ENCODE measurements around the gene FNDC3A.
"Not testable (repeated sequence)": the region's sequence is repeated elsewhere in the genome, so short reads cannot be mapped to it uniquely, and the experiment has no call there.

FNDC3A gene

GRCh38 chr13:49044008-49044407, 68.3 kb downstream of the FNDC3A start:
- DNase-seq: no peak

- DNase-seq: no peak
Measured at GRCh38 chr13:49044836-49045235, 69.1 kb downstream of the FNDC3A start.

GRCh38 chr13:49046002-49046401, 70.3 kb downstream of the FNDC3A start:
- no peak for DNase-seq

- no peak for DNase-seq
Measured at GRCh38 chr13:49046519-49046918, 70.8 kb downstream of the FNDC3A start.

GRCh38 chr13:49052813-49053212, 77.1 kb downstream of the FNDC3A start:
- DNase-seq: no peak

- DNase-seq: no peak
Measured at GRCh38 chr13:49053215-49053614, 77.5 kb downstream of the FNDC3A start.

GRCh38 chr13:49053906-49054305, 78.2 kb downstream of the FNDC3A start:
- DNase-seq: no peak

- DNase-seq: no peak
Measured at GRCh38 chr13:49055021-49055420, 79.3 kb downstream of the FNDC3A start.

GRCh38 chr13:49057176-49057575, 81.5 kb downstream of the FNDC3A start:
- no peak for DNase-seq

GRCh38 chr13:49058761-49059160, 83.0 kb downstream of the FNDC3A start:
- DNase-seq: no peak

- DNase-seq: no peak
Measured at GRCh38 chr13:49060678-49061387, 85.1 kb downstream of the FNDC3A start.

GRCh38 chr13:49061388-49061752, 85.7 kb downstream of the FNDC3A start:
- DNase-seq: not testable (repeated sequence)

GRCh38 chr13:49062297-49062896, 86.7 kb downstream of the FNDC3A start:
- no peak for DNase-seq

GRCh38 chr13:49063011-49063410, 87.3 kb downstream of the FNDC3A start:
- DNase-seq: no peak

- DNase-seq: no peak
Measured at GRCh38 chr13:49063497-49063896, 87.8 kb downstream of the FNDC3A start.

- DNase-seq: no peak
Measured at GRCh38 chr13:49064476-49064875, 88.8 kb downstream of the FNDC3A start.

GRCh38 chr13:49066856-49067255, 91.1 kb downstream of the FNDC3A start:
- no peak for DNase-seq

GRCh38 chr13:49068498-49068897, 92.8 kb downstream of the FNDC3A start:
- not testable (repeated sequence) for DNase-seq

GRCh38 chr13:49070021-49070420, 94.3 kb downstream of the FNDC3A start:
- not testable (repeated sequence) for DNase-seq

GRCh38 chr13:49071341-49071937, 95.7 kb downstream of the FNDC3A start:
- DNase-seq: no peak

GRCh38 chr13:49082653-49083536, 107.2 kb downstream of the FNDC3A start:
- no peak for DNase-seq

GRCh38 chr13:49084961-49085360, 109.2 kb downstream of the FNDC3A start:
- DNase-seq: no peak

GRCh38 chr13:49086722-49087121, 111.0 kb downstream of the FNDC3A start:
- DNase-seq: no peak

Data from activated CD4-positive, alpha-beta T cell treated with anti-CD3 and anti-CD28 coated beads, Interleukin-2, amount 50 U/mL, for 1 hour (primary cell).